ENCODE data around the gene INPP4B.
A peak's percentile ranks its signal among the peaks of the same experiment; 100 is the strongest.
"Not testable (repeated sequence)": the region's sequence is repeated elsewhere in the genome, so short reads cannot be mapped to it uniquely, and the experiment has no call there.

INPP4B gene

GRCh38 chr4:142826503-142827241 lies 19.4 kb downstream of the INPP4B start:
- no peak for DNase-seq

- no peak for DNase-seq
Observed at GRCh38 chr4:142824368-142824767, 21.7 kb downstream of the INPP4B start.

DNA sequence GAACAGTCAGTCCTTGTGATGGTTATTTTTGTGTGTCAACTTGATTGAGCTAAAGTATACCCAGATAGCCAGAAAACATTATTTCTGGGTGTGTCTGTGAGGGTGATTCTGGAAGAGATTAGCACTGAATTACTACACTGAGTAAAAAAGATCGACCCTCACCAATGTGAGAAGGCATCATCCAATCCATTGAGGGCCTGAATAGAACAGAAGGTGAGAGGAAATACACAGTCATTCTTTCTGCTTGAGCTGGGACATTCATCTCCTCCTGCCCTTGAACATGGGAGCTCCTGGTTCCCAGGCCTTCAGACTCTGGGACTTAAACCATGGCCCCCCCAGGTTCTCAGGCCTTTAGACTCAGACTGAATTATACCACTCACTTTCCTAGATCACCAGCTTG lies 22.3 kb downstream of the INPP4B start:
- no peak for DNase-seq

DNA sequence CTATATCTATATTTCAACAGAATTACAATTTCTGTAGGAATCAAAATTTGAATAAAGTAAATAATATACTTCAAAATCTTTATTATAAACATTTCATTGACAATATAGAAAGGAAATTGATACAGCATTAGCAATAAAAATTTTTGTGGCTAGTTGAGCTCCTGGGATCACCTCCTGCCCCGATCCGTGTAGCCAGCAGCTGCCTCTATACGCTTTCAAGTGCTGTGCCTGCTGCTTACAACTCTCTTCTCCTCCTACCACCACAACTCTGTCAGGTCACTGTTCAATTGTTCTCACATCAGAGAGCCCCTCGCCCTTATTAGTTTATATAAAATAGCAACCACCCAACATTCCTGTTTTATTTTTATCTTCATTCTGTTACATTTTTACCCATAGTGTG lies 27.6 kb downstream of the INPP4B start:
- no peak for DNase-seq

- DNase-seq = no peak
Observed at GRCh38 chr4:142818031-142818430, 28.1 kb downstream of the INPP4B start.

DNA sequence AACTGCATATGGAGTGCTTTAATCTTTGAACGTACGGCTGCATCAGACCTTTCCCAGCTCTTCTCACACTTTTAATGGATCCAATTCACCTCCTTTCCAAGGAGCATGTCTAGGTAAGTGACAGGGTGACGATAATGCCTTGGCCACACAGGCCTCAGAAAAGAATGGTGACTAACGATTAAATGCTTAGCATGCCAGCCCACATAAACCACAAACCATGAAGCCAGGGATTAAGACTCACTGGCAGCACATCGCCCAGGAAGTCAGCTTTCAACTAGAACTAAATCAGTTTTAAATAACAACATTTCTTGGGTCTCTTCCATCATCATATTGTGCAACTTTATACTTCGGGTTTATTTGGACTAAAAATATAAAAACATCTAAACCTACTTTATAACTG lies 28.7 kb downstream of the INPP4B start:
- no peak for DNase-seq

GRCh38 chr4:142815834-142816233 lies 30.3 kb downstream of the INPP4B start:
- DNase-seq = peak in 4 of 56 donors; percentile 6 to 19 (median 7)

DNA sequence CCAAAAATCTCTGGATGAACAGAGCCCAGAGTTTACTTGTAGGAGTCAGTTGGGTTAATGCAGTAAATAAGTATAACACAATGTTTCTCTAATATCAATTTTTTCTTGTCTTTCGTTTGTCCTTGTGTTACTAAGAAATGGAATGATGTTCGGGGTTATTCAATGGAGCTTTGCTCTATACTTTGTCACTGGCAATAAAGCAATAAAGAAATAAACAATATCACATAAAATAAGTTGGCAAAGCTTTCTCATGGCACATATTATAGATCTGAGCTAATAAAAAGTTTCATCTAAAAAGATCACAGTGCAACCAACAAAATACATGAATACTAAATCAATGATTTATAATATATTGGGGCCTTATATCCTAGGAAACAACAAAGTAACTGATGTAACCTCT lies 32.7 kb downstream of the INPP4B start:
- no peak for DNase-seq

- DNase-seq = no peak
Observed at GRCh38 chr4:142812091-142812490, 34.0 kb downstream of the INPP4B start.

DNA sequence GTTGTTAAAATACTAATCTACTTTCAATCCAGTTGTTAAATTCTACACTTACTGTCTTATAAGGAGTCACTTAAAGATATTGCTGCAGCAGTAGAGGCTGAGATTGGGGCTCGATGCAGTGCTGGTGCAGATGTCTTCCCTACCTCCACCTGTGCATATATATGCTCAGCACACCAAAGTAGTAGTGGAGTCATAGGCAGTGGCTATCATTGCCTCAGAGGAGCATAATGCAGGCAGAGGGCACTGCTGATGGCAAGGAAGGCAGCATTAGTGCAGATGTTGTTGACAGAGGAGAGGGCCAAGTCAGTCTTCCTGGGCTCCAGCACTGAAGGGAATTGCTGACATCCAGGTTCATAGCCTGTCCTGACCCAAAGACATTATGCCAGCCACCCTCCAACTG lies 35.1 kb downstream of the INPP4B start:
- DNase-seq = no peak

DNA sequence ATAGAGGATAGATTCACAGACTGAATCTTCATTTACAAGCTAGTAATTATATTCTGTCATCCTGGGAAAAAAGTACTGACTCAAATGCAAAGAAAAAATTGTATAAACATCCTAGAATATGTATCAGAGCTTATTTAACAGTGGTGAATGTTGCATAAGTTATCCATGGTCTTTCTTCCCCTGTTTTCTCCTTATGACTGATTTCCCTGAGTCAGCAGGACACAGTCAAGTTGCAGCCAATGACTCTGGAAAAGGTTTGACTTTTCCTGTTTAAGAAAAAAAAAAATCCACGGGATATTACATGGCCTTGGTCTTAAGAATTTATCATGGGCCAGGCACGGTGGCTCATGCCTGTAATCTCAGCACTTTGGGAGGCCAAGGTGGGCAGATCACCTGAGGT lies 36.5 kb downstream of the INPP4B start:
- DNase-seq = no peak

GRCh38 chr4:142803879-142804278 lies 42.2 kb downstream of the INPP4B start:
- not testable (repeated sequence) for DNase-seq

DNA sequence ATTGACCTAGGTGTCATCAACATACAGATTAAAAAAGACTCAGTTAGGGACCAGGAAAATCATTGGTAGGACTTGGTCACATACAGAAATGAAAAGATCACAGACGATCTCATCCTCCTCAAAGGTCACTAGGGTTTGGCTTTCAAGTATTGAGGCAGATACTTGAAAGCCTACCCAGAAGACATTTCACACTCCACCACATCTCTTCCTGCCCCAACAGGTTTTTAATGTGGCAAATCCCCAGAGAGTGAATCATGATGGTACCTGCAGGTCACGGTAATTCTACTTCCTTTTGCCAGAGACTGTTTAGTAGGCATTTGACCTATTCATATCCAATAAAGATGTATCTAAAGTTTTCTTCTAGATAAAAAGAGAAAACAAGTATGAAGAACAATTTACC lies 44.1 kb downstream of the INPP4B start:
- no peak for DNase-seq

DNA sequence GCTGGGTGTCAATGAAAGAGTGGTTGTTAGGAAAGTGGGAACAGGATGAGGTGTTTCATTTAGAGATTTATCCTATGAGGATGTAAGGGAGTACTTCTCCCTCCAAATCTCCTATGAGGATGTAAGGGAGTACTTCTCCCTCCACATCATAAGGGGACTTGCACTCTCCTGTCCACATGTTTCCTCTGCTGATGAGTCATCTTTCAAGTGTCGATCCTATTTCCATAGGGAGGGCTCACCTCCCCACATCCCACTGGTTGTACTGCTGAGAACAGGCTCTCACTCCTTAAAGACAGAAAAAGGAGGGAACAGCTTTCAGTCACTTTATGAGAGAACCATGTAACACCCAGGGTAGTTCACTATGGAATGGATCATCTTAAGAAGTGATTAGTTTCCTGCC lies 65.0 kb downstream of the INPP4B start:
- no peak for DNase-seq

DNA sequence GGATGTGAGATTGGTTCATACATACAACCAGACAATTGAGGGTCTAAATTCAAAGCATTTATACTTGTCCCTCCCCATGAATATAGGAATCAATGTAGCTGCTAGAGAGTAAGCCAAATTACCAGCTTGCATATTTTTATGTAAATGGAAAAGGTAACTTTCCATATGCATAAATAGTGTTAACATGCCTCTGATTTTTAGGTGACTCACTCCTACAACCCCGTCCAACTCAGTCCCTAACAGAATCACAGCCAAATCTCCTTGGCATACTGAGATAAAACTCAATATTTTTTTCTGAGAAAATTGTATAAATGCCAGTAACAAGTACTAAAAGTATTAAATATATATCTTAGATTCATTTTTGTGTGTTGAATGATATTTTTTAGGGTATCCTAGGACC lies 67.2 kb downstream of the INPP4B start:
- DNase-seq = no peak

- DNase-seq = no peak
Observed at GRCh38 chr4:142778430-142778829, 67.7 kb downstream of the INPP4B start.

DNA sequence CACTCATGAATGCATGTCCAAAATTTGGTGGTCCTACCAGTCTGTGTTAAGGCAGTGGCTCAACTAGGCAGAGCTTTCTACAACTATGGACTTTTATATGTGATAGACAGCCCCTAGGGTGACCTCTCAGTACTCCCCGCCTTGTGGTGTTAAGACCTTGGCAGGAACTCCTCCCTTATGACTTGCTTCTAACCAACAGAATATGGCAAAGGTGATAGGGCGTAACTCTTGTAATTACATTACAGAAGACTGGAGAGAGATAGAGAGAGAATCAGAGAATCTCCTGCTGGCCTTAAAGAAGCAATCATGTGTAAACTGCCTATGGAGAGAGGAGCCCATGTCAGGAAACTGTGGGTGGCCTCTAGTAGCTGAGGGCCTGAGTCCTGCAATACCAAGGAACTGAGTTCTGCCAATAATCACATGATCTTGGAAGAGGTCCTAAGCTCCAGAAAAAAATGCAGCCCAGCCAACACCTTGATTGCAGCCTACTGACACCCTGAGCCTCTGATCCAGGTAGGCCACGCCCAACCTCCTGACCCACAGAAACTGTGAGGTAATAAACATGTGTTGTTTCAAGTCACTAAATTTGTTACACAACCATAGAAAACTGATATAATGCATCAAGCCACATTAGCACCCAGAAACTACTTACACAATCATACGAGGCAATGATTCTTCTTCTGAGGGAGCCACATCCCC lies 68.9 kb downstream of the INPP4B start:
- DNase-seq = no peak

DNA sequence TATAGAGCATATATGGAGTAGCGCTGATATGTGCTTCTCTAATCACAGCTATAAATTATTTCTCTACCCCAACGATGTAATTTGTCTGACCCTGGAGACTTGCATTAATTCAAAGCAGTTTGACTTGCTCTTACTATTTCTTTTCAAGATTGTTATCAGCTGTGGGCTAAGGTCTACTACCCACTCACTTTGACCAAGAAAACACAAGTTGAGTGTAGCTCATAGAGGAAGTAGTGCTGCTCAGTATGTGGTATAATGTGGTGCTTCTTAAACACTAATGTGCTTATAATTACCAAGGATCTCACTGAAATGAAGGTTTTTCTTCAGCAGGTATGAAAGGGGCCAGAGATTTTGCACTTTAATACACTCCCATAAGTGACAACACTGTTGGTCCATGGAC lies 70.1 kb downstream of the INPP4B start:
- no peak for DNase-seq

DNA sequence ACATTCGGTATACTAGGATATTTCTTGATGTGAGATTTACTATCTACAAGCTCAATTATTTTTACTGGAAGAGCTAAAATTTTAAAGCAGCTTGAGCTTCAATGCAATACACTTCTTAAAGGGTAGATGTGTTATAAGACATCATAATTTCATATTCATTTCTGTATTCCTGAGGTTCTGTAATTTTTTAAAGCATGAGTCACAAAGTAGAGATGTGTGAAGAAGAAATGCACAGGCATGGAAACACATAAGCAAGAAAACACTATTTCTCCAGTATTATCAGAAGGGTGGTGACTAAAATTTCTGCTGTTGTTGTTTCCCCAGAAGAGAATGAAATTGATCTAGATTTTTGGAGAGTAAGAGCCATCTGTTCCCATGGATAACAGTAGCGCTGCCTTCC lies 72.6 kb downstream of the INPP4B start:
- no peak for DNase-seq

DNA sequence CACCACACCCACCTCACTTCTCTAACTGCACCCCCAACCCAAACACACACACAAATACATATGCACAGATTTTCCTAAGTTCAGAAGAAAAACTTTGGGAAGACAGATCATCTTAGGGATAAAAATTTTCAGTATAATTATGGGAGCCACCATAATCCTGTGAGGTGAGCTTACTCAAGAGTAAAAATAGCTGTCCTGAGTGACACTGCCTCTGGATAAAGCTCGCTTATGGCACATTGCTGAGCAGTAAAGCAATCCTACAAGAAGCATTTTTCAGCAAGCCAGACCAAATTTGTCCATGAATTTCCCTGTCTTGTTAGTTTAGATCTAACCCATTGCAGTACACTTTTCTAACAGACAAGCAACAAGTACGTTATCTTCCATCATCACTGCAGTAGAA lies 83.8 kb downstream of the INPP4B start:
- DNase-seq = no peak

DNA sequence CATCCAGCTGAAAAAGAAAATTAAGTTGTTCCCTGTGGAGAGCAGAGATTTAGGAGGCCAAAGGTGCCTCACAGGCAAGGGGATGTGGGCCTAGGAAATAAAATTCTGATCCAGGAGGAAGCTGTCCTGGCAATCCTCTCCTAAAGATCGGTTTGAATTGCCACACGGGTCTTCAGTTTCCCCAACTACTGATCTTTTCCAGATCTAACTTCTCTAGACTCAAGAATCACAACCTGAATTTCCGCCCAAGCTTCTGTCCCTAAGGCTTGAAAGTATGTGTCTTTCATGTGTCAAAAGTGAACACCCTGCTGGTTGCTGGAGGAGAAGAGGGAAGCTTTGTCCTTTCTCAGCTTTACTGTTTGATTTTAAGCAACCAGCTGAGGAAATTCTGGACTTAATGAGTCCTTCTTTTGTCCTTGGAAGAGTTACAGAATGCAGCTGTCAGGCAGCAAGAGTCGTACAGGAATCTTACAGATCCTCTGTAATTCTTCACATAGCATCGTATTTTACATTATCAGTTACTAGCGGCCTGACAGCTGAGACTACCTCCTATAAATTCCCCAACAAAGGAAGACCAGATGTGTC lies 93.8 kb downstream of the INPP4B start:
- no peak for DNase-seq

DNA sequence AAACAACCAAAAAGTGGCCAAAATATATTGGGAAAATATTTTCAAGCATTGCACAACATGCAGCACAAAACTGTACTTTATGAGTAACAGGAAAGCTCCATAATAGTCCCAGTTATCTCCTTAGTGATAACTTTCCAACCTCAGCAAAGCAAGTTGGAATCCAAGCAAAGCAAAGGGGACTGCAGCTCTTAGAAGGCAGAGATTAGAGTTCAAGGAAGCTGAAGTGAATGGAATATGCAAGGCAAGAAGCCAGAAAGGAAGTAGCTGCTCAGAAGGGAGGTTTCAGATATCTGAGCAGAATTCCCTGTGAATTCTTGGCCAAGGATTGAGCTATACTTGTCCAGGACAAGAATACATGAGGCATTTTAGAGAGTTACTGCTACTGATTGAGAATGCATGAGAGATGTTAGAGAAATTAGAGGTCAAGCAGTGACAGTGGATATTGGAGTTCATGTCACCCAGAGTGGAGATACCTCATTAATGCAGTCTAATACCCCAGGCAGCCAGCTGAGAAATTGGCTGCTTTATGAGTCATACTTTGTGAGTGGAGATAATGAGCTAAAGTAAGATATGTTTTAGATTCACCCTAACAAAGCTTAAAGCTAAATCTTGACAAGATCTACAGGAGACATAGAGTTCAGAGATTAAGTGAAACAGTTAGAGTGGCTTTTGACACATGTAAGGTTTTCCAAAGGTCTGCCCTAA lies 102.8 kb downstream of the INPP4B start:
- DNase-seq = no peak

All from nucleus accumbens (tissue), 56 donors.